K562 (cell line): Measurements from ENCODE around the gene ZFAND5. TPM values are rescaled to one million over a fixed set of nuclear protein-coding genes. Genes with fewer than 3 reads are reported as not detected.

Experiments
- ATAC-seq: fragments of 200-7000 bp; cut with Tn5 transposase; 3 replicates; pipeline ENCODE4 v1.9.1; 2020; ENCODE audit warnings: moderate library complexity
- BruUV-seq: library from RNA; stranded (reverse); fragments of 400-500 nt; replicated peaks from 2 replicates; lab custom pipeline; 2021; lab: Mats Ljungman, UMichigan
- CTCF ChIA-PET: fragments of 300-600 bp; formaldehyde crosslinking; extraction: SDS; loops from one replicate; lab custom pipeline; 2021; ENCODE audit warnings: low intra/inter-chr PET ratio; lab: Yijun Ruan, JAX
- POLR2A ChIA-PET: fragments of 300-600, 350-650 bp; sonication (Branson Sonifier 250); formaldehyde crosslinking; extraction: SDS; loops from one replicate; lab custom pipeline; 2021; ENCODE audit warnings: antibody characterized with exemption, inconsistent platforms; lab: Yijun Ruan, JAX
- DNase-seq, 4 experiments: peaks; one replicate each; pipeline versions ENCODE4 v3.0.0 to v3.0.0-alpha.2; 2011 to 2018; ENCODE audit warnings: low spot score in 3 of 4, mixed read lengths in 3 of 4; ENCODE audit errors: extremely low read depth in 1 of 4
- FAIRE-seq: peaks from 2 replicates; lab custom pipeline; 2011; peaks lifted over from hg19 to GRCh38; lab: Jason Lieb, UNC
- H2AFZ ChIP-seq: 2 replicates; pipeline ENCODE4 v1.6.0; 2011; ENCODE audit warnings: low read depth, low read length, control low read depth, inconsistent platforms
- H3K27ac ChIP-seq: fragments of 200-600 bp; 3 replicates; pipeline ENCODE4 v1.8.0; 2011; ENCODE audit warnings: low read depth, mild to moderate bottlenecking, control low read depth, inconsistent platforms, low read length, moderate library complexity, mixed read lengths; ENCODE audit errors: extremely low read depth
- H3K27me3 ChIP-seq, 2 experiments: fragments of 300-600 bp in 1 of 2; 2 replicates in 1 of 2; 3 replicates in 1 of 2; pipeline versions ENCODE4 v1.6.0 to v1.8.0; 2011; ENCODE audit warnings: inconsistent platforms in 2 of 2, low read length in 2 of 2, mild to moderate bottlenecking in 1 of 2, mixed read lengths in 1 of 2, moderate library complexity in 1 of 2; ENCODE audit not compliant: control insufficient read depth in 2 of 2, insufficient read depth in 2 of 2
- H3K36me3 ChIP-seq: fragments of 300-600 bp; 3 replicates; pipeline ENCODE4 v1.8.0; 2011; ENCODE audit warnings: mild to moderate bottlenecking, low read length, inconsistent platforms; ENCODE audit not compliant: control insufficient read depth, insufficient read depth
- H3K4me1 ChIP-seq, 2 experiments: fragments of 200-600 bp in 1 of 2; replicated peaks in 1 of 2; 2 replicates in 1 of 2; 3 replicates in 1 of 2; pipeline versions ENCODE4 v1.5.1 to v1.8.0; 2011; ENCODE audit warnings: inconsistent platforms in 2 of 2, low read length in 2 of 2, mild to moderate bottlenecking in 1 of 2, mixed read lengths in 1 of 2, moderate library complexity in 1 of 2; ENCODE audit not compliant: control insufficient read depth in 2 of 2, insufficient read depth in 2 of 2
- H3K4me2 ChIP-seq: 2 replicates; pipeline ENCODE4 v1.6.1; 2011; ENCODE audit warnings: low read length, control low read depth, inconsistent platforms, mixed read lengths; ENCODE audit not compliant: insufficient read depth
- H3K4me3 ChIP-seq: fragments of 200-600 bp; sonication (generic), shearing (Covaris generic); 2 replicates; pipeline ENCODE4 v1.5.1; 2016; ENCODE audit warnings: control low read depth, inconsistent platforms
- H3K79me2 ChIP-seq: fragments of 200-600 bp; 3 replicates; pipeline ENCODE4 v1.8.0; 2011; ENCODE audit warnings: low read length, inconsistent platforms; ENCODE audit not compliant: control insufficient read depth, insufficient read depth
- H3K9ac ChIP-seq, 2 experiments: 2 replicates each; pipeline versions ENCODE4 v1.6.0 to v1.6.1; 2011; ENCODE audit warnings: low read depth in 2 of 2, low read length in 2 of 2, control low read depth in 1 of 2, inconsistent platforms in 1 of 2, mild to moderate bottlenecking in 1 of 2, mixed read lengths in 1 of 2; ENCODE audit not compliant: insufficient read depth in 1 of 2
- H3K9me1 ChIP-seq: one replicate; pipeline ENCODE4 v1.6.0; 2011; ENCODE audit warnings: inconsistent platforms, mild to moderate bottlenecking, low read length, moderate library complexity; ENCODE audit not compliant: control insufficient read depth, insufficient read depth
- H3K9me3 ChIP-seq: replicated peaks from 2 replicates; pipeline ENCODE4 v1.5.1; 2011; ENCODE audit warnings: low read depth, low read length, inconsistent platforms; ENCODE audit not compliant: control insufficient read depth, insufficient read depth
- H4K20me1 ChIP-seq: replicated peaks from 2 replicates; pipeline ENCODE4 v1.6.1; 2011; ENCODE audit warnings: low read length, inconsistent platforms, mixed read lengths; ENCODE audit not compliant: control insufficient read depth, insufficient read depth
- DIDO1 ChIP-seq: fragments of 450-650 bp; IDR thresholded peaks from 2 replicates; pipeline ENCODE4 v1.6.1; 2016; ENCODE audit warnings: low read depth, missing biosample characterization, missing genetic modification characterization
- ELF1 ChIP-seq: fragments of 200-800 bp; sonication (Bioruptor generic); IDR thresholded peaks from 2 replicates; pipeline ENCODE4 v1.6.1; 2016; ENCODE audit warnings: missing genetic modification characterization, missing compliant biosample characterization
- GATAD2B ChIP-seq: fragments of 450-650 bp; IDR thresholded peaks from 2 replicates; pipeline ENCODE4 v1.6.1; 2017; ENCODE audit warnings: mild to moderate bottlenecking, borderline replicate concordance
- GMEB1 ChIP-seq: fragments of 250-450 bp; sonication (Bioruptor Pico); IDR thresholded peaks from 2 replicates; pipeline ENCODE4 v1.4.0; 2020; ENCODE audit warnings: mild to moderate bottlenecking
- GTF2A2 ChIP-seq: IDR thresholded peaks from 2 replicates; pipeline ENCODE4 v1.6.1; 2016; ENCODE audit warnings: mild to moderate bottlenecking, missing genetic modification characterization, missing compliant biosample characterization
- GTF2E2 ChIP-seq: fragments of 200-800 bp; sonication (Bioruptor generic); IDR thresholded peaks from 2 replicates; pipeline ENCODE4 v1.6.1; 2016; ENCODE audit warnings: missing genetic modification characterization, missing compliant biosample characterization
- MTF1 ChIP-seq: fragments of 250-450 bp; sonication (Bioruptor Pico); IDR thresholded peaks from 2 replicates; pipeline ENCODE4 v1.9.0; 2021; ENCODE audit warnings: moderate library complexity, mild to moderate bottlenecking, inconsistent platforms, borderline replicate concordance
- MYC ChIP-seq, 2 experiments: fragments of 250-450 bp in 1 of 2; sonication (Bioruptor Pico) in 1 of 2; IDR thresholded peaks; 2 replicates each; pipeline versions ENCODE4 v1.5.1 to v1.6.1; 2012 to 2021; ENCODE audit warnings: low read depth in 2 of 2, borderline replicate concordance in 1 of 2, improper control_type of control experiment in 1 of 2, low read length in 1 of 2, mild to moderate bottlenecking in 1 of 2, moderate library complexity in 1 of 2
- SNIP1 ChIP-seq: fragments of 450-650 bp; IDR thresholded peaks from 2 replicates; pipeline ENCODE4 v1.7.1; 2017; ENCODE audit warnings: low read depth, mild to moderate bottlenecking
- SP2 ChIP-seq: IDR thresholded peaks from 2 replicates; pipeline ENCODE4 v1.6.1; 2011; ENCODE audit warnings: mild to moderate bottlenecking, low read depth, low read length, moderate library complexity; ENCODE audit not compliant: poor library complexity, severe bottlenecking; ENCODE audit errors: extremely low read depth
- SPI1 ChIP-seq: IDR thresholded peaks from 2 replicates; pipeline ENCODE4 v1.6.1; 2011; ENCODE audit warnings: low read depth, low read length, control low read depth, borderline replicate concordance
- YBX1 ChIP-seq: fragments of 450-650 bp; IDR thresholded peaks from 2 replicates; pipeline ENCODE4 v1.7.1; 2016; ENCODE audit warnings: mild to moderate bottlenecking
- ZBTB17 ChIP-seq: fragments of 450-650 bp; formaldehyde crosslinking; IDR thresholded peaks from 2 replicates; pipeline ENCODE4 v1.4.0; 2020; ENCODE audit warnings: mild to moderate bottlenecking
- ZNF12 ChIP-seq: sonication (generic); formaldehyde crosslinking; IDR thresholded peaks from 2 replicates; pipeline ENCODE4 v1.4.0; 2020; ENCODE audit warnings: mild to moderate bottlenecking, missing genetic modification reagents
- ZNF592 ChIP-seq: fragments of 450-650 bp; IDR thresholded peaks from 2 replicates; pipeline ENCODE4 v1.6.1; 2017; ENCODE audit warnings: antibody characterized with exemption, mild to moderate bottlenecking
- WGBS: fragments of 100-300 bp; shearing (Covaris generic); methylation state at CpG from one replicate; pipeline ENCODE4 v1.1.6; 2016; ENCODE audit warnings: low coverage, mixed read lengths; ENCODE audit not compliant: insufficient coverage; ENCODE audit errors: missing lambda C conversion rate; 5-methylcytosine and 5-hydroxymethylcytosine counted together
- in situ Hi-C: fragments of 300-500 bp; cut with MboI; formaldehyde crosslinking; loops from 4 replicates; pipeline ENCODE4 v1.15.0; 2018; ENCODE audit warnings: inconsistent platforms, mixed read lengths
- intact Hi-C: fragments of 100-400 bp; cut with micrococcal nuclease; formaldehyde crosslinking; loops from 2 replicates; pipeline ENCODE4 v1.14.2; 2022
- polyA plus RNA-seq, 8 experiments: library from polyadenylated mRNA; depleted of rRNA in 4 of 8; stranded (reverse) in 5 of 8; unstranded in 3 of 8; fragments of >200 nt; fragmentation: Nextera tagmentation in 2 of 8; fragmentation: Illumina TruSeq in 1 of 8; extraction: Ambion mirVana in 2 of 8; extraction: Trizol in 1 of 8; gene quantifications; 2 replicates each; pipeline versions ENCODE4 v1.2.1 to v1.2.3, GENCODE V29; 2011 to 2014; ENCODE audit warnings: inconsistent platforms in 1 of 8, missing spikeins in 1 of 8
- total RNA-seq, 7 experiments: library from RNA; depleted of rRNA in 6 of 7; stranded (reverse); fragments of >200 nt in 6 of 7; fragmentation: Illumina TruSeq in 2 of 7; extraction: Trizol in 2 of 7; gene quantifications; 2 replicates each; pipeline versions ENCODE4 v1.2.1 to v1.2.3, GENCODE V29; 2011 to 2021; ENCODE audit warnings: low replicate concordance in 1 of 7

ZFAND5 gene
- total and polyA plus RNA-seq, 9 of the 15 experiments (the other 6 are each of a cell fraction or from before 2014, with no cell fraction given): 12.7 to 64.2 (median 34.5) TPM

GRCh38 chr9:72371151-72371550 is 6.1 kb upstream of the ZFAND5 start (continued):
- no peak for TF ChIP-seq YBX1
- no peak for TF ChIP-seq GATAD2B
- TF ChIP-seq DIDO1: no peak
- TF ChIP-seq MTF1 (CRISPR knock-in tag): no peak
- no peak for TF ChIP-seq GTF2A2 (tag)
- no peak for TF ChIP-seq SP2
- TF ChIP-seq ZNF12 (CRISPR knock-in tag): no peak
- no peak for TF ChIP-seq ELF1 (tag)

GRCh38 chr9:72365525-72366256 is 683 bp upstream of the ZFAND5 start:
- in situ Hi-C loops: no loop called here
- TF ChIP-seq GTF2E2 (tag) (peak; percentile 75), ZBTB17 (CRISPR knock-in tag) (no peak), SPI1 (peak; percentile 28; the same call in 1 of the 2 replicates), GMEB1 (CRISPR knock-in tag) (peak; percentile 37; the same call in 1 of the 2 replicates), SNIP1 (no peak), MYC (IDR thresholded peaks at IDR 0.05; ENCODE audit: low read depth, low read length) (0 out of 2 replicates have a peak, but pooled peaks have one; percentile 25), MYC (CRISPR knock-in tag; IDR thresholded peaks at IDR 0.05; ENCODE audit: borderline replicate concordance, low read depth) (peak; percentile 23; the same call in 1 of the 2 replicates), ZNF592 (peak; percentile 88)

More at GRCh38 chr9:72365525-72366256, 683 bp upstream of the ZFAND5 start:
- Histone ChIP-seq H3K27me3 (no peaks in the 10 kb centered on the region), H4K20me1 (no peaks in the 10 kb centered on the region; the same call in 1 of the 2 replicates), H2AFZ (peak overlapping the region; percentile 84), H3K27ac (peak overlapping the region; percentile 81), H3K79me2 (peaks cover 44% of the 10 kb centered on the region), H3K9me1 (no peaks in the 10 kb centered on the region), H3K9me3 (no peaks in the 10 kb centered on the region), H3K4me2 (peak overlapping the region; percentile 75), H3K9ac (peak overlapping the region; percentile 74 to 93), H3K36me3 (peaks cover 29% of the 10 kb centered on the region), H3K4me3 (peak overlapping the region; percentile 81), H3K4me1 (peaks cover 3 to 6% of the 10 kb centered on the region in 2 experiments; a peak in 4 of 5 replicates)
- ATAC-seq: peak; percentile 38
- ChIA-PET POLR2A (interaction anchor here (0.6 to 1.8 kb wide), 14 partner anchors 8 to 553 kb away, joined by 3 to 14 read pairs (median 4); no protein-coding TSS in a partner anchor), CTCF (no interaction called here)
- intact Hi-C loops: loop anchor here (10.0 kb wide), 1 partner anchor 129 kb away; no protein-coding TSS in a partner anchor
- WGBS: 14% methylated on average over 26 of the region's 38 CpGs
- peak; percentile 87 for FAIRE-seq
- TSS peak; percentile 98 for BruUV-seq
- DNase-seq: peak in 3 of 4 experiments; percentile 20 to 62 (median 58)
